ENCODE results near the gene NPC1L1.
"Not testable (repeated sequence)": the region's sequence is repeated elsewhere in the genome, so short reads cannot be mapped to it uniquely, and the experiment has no call there.

The NPC1L1 gene

GRCh38 chr7:44511863-44512468 is 29.2 kb downstream of the NPC1L1 start:
- Histone ChIP-seq H3K9me3 (ENCODE audit: control insufficient read depth, insufficient read depth, low read length) (peaks cover 3% of the 10 kb centered on the region; the same call in 1 of the 2 replicates), H3K9ac (ENCODE audit: low read depth, low read length) (no peak overlapping the region), H3K36me3 (ENCODE audit: insufficient read depth, low read length) (no peaks in the 10 kb centered on the region), H3K4me1 (ENCODE audit: insufficient read depth, low read length) (no peaks in the 10 kb centered on the region)

DNA sequence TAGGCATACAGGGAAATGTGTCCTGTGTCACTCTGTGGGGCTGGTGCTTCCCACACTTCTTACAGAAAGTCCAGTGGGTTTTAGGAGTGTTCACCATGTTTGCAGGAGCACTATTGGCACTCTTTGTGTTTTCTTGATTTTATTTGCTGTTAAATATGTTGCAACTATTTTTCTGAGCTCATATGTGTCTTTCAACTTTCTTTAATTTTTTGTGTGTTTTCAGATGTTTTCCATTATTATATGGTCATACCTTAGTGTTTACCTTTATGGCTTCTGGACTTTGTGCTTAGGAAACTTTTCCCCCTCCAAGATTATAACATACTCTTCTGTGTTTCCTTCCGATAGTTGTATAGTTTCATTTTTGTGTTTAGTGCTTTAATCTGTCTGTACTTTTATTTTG is 29.9 kb downstream of the NPC1L1 start:
- Histone ChIP-seq H3K4me1 (ENCODE audit: insufficient read depth, low read length) (no peaks in the 10 kb centered on the region), H3K9me3 (ENCODE audit: control insufficient read depth, insufficient read depth, low read length) (peaks cover 3% of the 10 kb centered on the region; the same call in 1 of the 2 replicates), H3K9ac (ENCODE audit: low read depth, low read length) (no peak overlapping the region), H3K36me3 (ENCODE audit: insufficient read depth, low read length) (no peaks in the 10 kb centered on the region)

DNA sequence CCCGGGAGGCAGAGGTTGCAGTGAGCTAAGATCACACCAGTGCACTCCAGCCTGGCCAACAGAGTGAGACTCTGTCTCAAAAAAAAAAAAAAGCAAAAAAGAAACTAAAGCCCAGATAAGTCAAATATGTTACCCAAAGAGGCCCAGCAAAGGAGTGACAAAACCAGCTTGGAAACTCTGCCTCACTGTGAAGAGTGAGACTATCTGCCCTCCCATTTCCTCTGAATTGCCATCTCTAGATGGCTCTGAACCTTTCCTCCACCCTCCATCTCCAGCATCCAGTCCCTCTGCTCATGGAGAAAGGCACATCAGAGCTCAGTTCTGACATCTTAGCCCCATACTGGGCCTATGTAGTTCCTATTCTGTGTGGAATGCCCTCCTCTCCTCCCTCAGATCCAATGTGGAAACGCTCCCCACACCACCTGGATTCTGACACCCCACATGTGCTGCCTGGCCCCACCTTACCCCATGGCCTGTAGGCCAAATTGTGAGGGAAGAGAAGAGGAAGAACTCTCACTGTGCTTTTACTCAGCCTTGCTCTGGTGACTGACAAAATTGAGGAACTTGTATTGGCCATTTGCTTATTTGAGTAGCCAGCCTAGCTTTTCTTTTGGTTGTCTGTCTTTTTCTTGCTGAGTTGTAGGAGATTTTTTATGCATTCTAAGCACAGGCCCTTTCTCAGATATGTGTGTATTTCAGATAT is 32.7 kb downstream of the NPC1L1 start:
- Histone ChIP-seq H3K9me3 (ENCODE audit: control insufficient read depth, insufficient read depth, low read length) (peaks cover 3% of the 10 kb centered on the region; the same call in 1 of the 2 replicates), H3K36me3 (ENCODE audit: insufficient read depth, low read length) (no peaks in the 10 kb centered on the region), H3K4me1 (ENCODE audit: insufficient read depth, low read length) (no peaks in the 10 kb centered on the region), H3K9ac (ENCODE audit: low read depth, low read length) (no peak overlapping the region)

DNA sequence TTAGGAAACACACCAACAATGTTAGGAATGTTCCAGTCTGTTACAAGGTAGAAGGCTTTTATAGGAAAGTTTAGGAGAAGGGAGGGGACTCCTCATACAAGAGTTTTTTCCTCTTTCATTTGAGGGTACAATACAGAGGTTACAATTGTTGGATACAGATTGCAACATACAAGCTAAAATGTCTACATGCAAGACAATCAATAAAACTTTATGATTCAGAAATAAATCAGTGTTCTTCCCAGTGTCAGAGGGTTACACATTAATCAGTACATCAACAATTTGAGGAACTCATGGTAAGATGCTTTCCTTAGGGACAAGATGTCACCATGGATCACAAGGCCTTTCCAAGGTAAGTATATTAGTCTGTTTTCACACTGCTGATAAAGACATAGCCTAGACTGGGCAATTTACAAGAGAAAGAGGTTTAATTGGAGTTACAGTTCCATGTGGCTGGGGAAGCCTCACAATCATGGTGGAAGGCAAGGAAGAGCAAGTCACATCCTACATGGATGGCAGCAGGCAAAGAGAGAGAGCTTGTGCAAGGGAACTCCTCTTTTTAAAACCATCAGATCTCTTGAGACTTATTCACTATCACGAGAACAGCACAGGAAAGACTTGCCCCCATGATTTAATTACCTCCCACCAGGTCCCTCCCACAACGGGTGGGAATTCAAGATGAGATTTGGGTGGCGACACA is 34.4 kb downstream of the NPC1L1 start:
- not testable (repeated sequence) for H3K4me1 ChIP-seq (ENCODE audit: insufficient read depth, low read length)

DNA sequence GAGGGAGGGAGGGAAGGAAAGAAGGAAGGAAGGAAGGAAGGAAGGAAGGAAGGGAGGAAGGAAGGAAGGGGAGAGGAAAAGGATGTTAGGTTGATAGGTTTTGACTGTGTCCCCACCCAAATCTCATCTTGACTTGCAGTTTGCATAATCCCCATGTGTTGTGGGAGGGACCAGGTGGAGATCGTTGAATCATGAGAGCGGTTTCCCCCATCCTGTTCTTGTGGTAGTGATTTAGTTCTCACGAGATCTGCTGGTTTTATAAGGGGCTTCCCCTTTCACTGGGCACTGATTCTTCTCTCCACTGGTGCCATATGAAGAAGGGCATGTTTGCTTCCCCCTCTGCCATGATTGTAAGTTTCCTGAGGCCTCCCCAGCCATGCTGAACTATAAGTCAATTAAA is 35.5 kb downstream of the NPC1L1 start:
- no peak overlapping the region for H3K9ac ChIP-seq (ENCODE audit: low read depth, low read length)
- no peaks in the 10 kb centered on the region for H3K36me3 ChIP-seq (ENCODE audit: insufficient read depth, low read length)
- H3K4me1 ChIP-seq (ENCODE audit: insufficient read depth, low read length): no peaks in the 10 kb centered on the region
- peaks cover 3% of the 10 kb centered on the region; the same call in 1 of the 2 replicates for H3K9me3 ChIP-seq (ENCODE audit: control insufficient read depth, insufficient read depth, low read length)

More for the DNA sequence above, 34.4 kb downstream of the NPC1L1 start:
- H3K9ac ChIP-seq (ENCODE audit: low read depth, low read length); H3K9me3 ChIP-seq (ENCODE audit: control insufficient read depth, insufficient read depth, low read length); H3K36me3 ChIP-seq (ENCODE audit: insufficient read depth, low read length): not testable (repeated sequence)

- H3K9me3 ChIP-seq (ENCODE audit: control insufficient read depth, insufficient read depth, low read length): no peaks in the 10 kb centered on the region
- H3K36me3 ChIP-seq (ENCODE audit: insufficient read depth, low read length): no peaks in the 10 kb centered on the region
- no peak overlapping the region for H3K9ac ChIP-seq (ENCODE audit: low read depth, low read length)
- no peaks in the 10 kb centered on the region for H3K4me1 ChIP-seq (ENCODE audit: insufficient read depth, low read length)
Observed at GRCh38 chr7:44498230-44498954, 42.7 kb downstream of the NPC1L1 start.

GRCh38 chr7:44497155-44498027 is 43.7 kb downstream of the NPC1L1 start:
- Histone ChIP-seq H3K4me1 (ENCODE audit: insufficient read depth, low read length) (no peaks in the 10 kb centered on the region), H3K9me3 (ENCODE audit: control insufficient read depth, insufficient read depth, low read length) (no peaks in the 10 kb centered on the region), H3K36me3 (ENCODE audit: insufficient read depth, low read length) (no peaks in the 10 kb centered on the region), H3K9ac (ENCODE audit: low read depth, low read length) (no peak overlapping the region)

DNA sequence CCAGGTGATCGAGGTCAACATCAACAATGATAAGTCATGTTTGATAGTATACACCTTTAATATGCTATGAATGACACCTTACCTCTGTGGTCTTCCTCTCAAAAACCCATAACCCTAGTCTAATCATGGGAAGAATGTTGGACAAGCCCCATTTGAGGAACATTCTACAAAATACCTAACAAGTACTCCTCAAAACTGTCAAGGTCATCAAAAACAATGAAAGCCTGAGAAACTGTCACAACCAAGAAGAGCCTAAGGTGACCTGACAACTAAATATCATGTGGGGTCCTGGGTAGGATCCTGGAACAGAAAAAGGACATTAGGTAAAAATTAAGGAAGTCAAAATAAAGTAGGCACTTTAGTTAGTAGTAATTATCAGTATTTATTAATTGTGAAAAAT is 44.7 kb downstream of the NPC1L1 start:
- no peaks in the 10 kb centered on the region for H3K9me3 ChIP-seq (ENCODE audit: control insufficient read depth, insufficient read depth, low read length)
- H3K4me1 ChIP-seq (ENCODE audit: insufficient read depth, low read length): no peaks in the 10 kb centered on the region
- H3K36me3 ChIP-seq (ENCODE audit: insufficient read depth, low read length): no peaks in the 10 kb centered on the region
- H3K9ac ChIP-seq (ENCODE audit: low read depth, low read length): no peak overlapping the region

- no peaks in the 10 kb centered on the region for H3K4me1 ChIP-seq (ENCODE audit: insufficient read depth, low read length)
- no peaks in the 10 kb centered on the region for H3K36me3 ChIP-seq (ENCODE audit: insufficient read depth, low read length)
- H3K9ac ChIP-seq (ENCODE audit: low read depth, low read length): no peak overlapping the region
- H3K9me3 ChIP-seq (ENCODE audit: control insufficient read depth, insufficient read depth, low read length): no peaks in the 10 kb centered on the region
Observed at GRCh38 chr7:44494960-44495359, 46.2 kb downstream of the NPC1L1 start.

- peaks cover 4% of the 10 kb centered on the region; the same call in 1 of the 2 replicates for H3K4me1 ChIP-seq (ENCODE audit: insufficient read depth, low read length)
- no peaks in the 10 kb centered on the region for H3K9me3 ChIP-seq (ENCODE audit: control insufficient read depth, insufficient read depth, low read length)
Observed at GRCh38 chr7:44491229-44491628, 49.9 kb downstream of the NPC1L1 start.

DNA sequence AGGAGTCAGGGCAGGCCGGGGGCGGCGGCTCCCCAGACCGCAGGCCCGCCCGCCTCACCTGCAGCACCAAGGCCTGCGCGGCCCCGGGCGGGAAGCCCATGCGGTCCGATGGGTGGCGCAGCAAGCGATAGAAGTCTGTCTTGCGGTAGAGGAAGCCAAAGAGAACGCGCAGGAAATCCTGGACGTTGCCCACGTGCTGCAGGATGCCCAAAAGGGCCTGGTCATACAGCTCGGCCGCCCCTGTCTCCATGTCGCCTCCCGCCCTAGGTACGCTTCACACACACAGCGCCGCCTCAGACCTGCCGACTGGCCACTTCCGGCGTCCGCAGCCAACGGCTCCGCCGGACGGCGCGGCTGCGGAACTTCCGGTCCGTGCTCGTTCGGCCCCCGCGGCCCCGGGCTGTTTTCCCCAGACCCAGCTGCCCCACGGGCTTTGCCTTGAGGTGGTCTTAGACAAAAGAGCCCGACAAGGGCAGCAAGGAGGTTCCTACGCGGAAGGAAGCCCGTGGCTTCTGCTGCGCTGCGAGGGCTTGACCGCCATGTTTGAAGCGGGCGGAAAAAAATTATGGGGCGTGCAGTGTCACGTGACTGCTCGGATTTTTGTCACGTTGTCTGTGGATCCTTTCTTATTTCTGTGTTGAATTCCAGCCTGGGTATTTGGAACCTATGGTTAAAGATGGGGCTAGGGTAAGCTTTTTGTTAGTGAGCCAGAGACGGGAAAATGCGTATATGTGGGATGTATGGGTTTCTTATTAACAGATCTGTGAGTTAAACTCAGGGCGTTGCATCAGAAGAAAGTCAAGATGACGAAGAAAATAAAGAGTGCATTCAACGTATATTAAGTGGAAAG is 50.6 kb downstream of the NPC1L1 start, which contains the start of gene NUDCD3:
Gene NUDCD3, minus strand, starts transcription at position 308 of the 850 bp plus-strand sequence. Its CDS starts 58 bp downstream, at position 250.
- H3K9ac ChIP-seq (ENCODE audit: low read depth, low read length): peak within 1 kb of the TSS; percentile 74
- peaks cover 4% of the 10 kb centered on the region; the same call in 1 of the 2 replicates for H3K4me1 ChIP-seq (ENCODE audit: insufficient read depth, low read length)
- no peaks in the 10 kb centered on the region for H3K9me3 ChIP-seq (ENCODE audit: control insufficient read depth, insufficient read depth, low read length)
- no peaks in the 10 kb centered on the region; the same call in 1 of the 2 replicates for H3K36me3 ChIP-seq (ENCODE audit: insufficient read depth, low read length)

More at GRCh38 chr7:44491229-44491628, 49.9 kb downstream of the NPC1L1 start:
- Histone ChIP-seq H3K9ac (ENCODE audit: low read depth, low read length) (peak overlapping the region; percentile 74), H3K36me3 (ENCODE audit: insufficient read depth, low read length) (no peaks in the 10 kb centered on the region; the same call in 1 of the 2 replicates)

DNA sequence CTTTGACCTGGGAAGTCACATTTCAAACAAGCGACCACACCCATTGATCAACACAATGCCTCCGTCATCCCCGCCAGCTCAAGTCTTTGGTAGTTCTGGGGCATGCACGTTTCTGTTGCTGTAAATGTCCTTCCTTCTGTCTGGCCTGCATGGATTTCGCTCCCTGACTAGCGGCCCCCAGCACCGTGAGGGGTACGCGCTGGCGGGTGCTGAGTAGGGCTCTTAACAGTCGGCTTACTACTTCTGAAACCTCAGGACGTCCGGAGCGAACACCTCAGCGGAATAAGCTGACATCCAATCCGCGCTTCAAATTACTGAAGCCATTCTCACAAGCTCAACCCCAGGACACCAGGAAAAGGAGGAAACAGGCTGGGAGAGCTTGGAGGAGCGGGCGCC is 51.2 kb downstream of the NPC1L1 start:
- Histone ChIP-seq H3K9me3 (ENCODE audit: control insufficient read depth, insufficient read depth, low read length) (no peaks in the 10 kb centered on the region), H3K4me1 (ENCODE audit: insufficient read depth, low read length) (peaks cover 4% of the 10 kb centered on the region; the same call in 1 of the 2 replicates), H3K9ac (ENCODE audit: low read depth, low read length) (peak overlapping the region; percentile 74), H3K36me3 (ENCODE audit: insufficient read depth, low read length) (no peaks in the 10 kb centered on the region; the same call in none of the 2 replicates)

Data from ES-I3 (cell line).